GM12878 (cell line): ENCODE measurements around the gene RHBDF2. TPM values are rescaled to one million over a fixed set of nuclear protein-coding genes. Genes with fewer than 3 reads are reported as not detected.
A peak's percentile ranks its signal among the peaks of the same experiment; 100 is the strongest.

ENCODE experiments used
- ASH2L ChIP-seq: fragments of 300-600, 200-600 bp; sonication (generic); IDR thresholded peaks from 2 replicates; pipeline ENCODE4 v1.6.1; 2017; ENCODE audit warnings: low read depth, mild to moderate bottlenecking, borderline replicate concordance
- CREM ChIP-seq: IDR thresholded peaks from 2 replicates; pipeline ENCODE4 v1.6.1; 2014; ENCODE audit warnings: antibody characterized with exemption, low read depth
- EGR1 ChIP-seq, 2 experiments: IDR thresholded peaks; 1 replicate in 1 of 2; 2 replicates in 1 of 2; pipeline ENCODE4 v1.6.1; 2011 to 2012; ENCODE audit warnings: low read depth in 2 of 2, low read length in 2 of 2, borderline replicate concordance in 1 of 2, mild to moderate bottlenecking in 1 of 2, moderate library complexity in 1 of 2
- ESRRA ChIP-seq: IDR thresholded peaks from 2 replicates; pipeline ENCODE4 v1.6.1; 2012; ENCODE audit warnings: mild to moderate bottlenecking, low read length, improper control_type of control experiment
- MTA3 ChIP-seq: IDR thresholded peaks from 2 replicates; pipeline ENCODE4 v1.6.1; 2012; ENCODE audit warnings: low read length, inconsistent platforms, borderline replicate concordance
- MXI1 ChIP-seq: fragments of 150-350 bp; IDR thresholded peaks from 2 replicates; pipeline ENCODE4 v1.6.1; 2011; ENCODE audit warnings: low read depth, mild to moderate bottlenecking, inconsistent platforms, low read length, improper control_type of control experiment
- MYC ChIP-seq: IDR thresholded peaks from 2 replicates; pipeline ENCODE4 v1.6.1; 2011; ENCODE audit warnings: mild to moderate bottlenecking, low read length, moderate library complexity, inconsistent platforms; ENCODE audit not compliant: insufficient read depth, insufficient replicate concordance, insufficient read length, severe bottlenecking
- POU2F2 ChIP-seq: IDR thresholded peaks from 3 replicates; pipeline ENCODE4 v1.6.1; 2011; ENCODE audit warnings: low read depth, mild to moderate bottlenecking, low read length, borderline replicate concordance
- RELA ChIP-seq: fragments of 450-650 bp; IDR thresholded peaks from 2 replicates; pipeline ENCODE4 v1.8.0; 2014; ENCODE audit warnings: borderline replicate concordance; ENCODE audit not compliant: partially characterized antibody
- REST ChIP-seq: IDR thresholded peaks from 2 replicates; pipeline ENCODE4 v1.6.1; 2012; ENCODE audit warnings: mild to moderate bottlenecking, low read depth, low read length
- RFX5 ChIP-seq: IDR thresholded peaks from 2 replicates; pipeline ENCODE4 v1.6.1; 2011; ENCODE audit warnings: low read depth, low read length, improper control_type of control experiment
- SMARCA5 ChIP-seq: fragments of 450-650 bp; IDR thresholded peaks from 2 replicates; pipeline ENCODE4 v1.6.1; 2017; ENCODE audit warnings: mild to moderate bottlenecking
- SREBF2 ChIP-seq: IDR thresholded peaks from 2 replicates; pipeline ENCODE4 v1.6.1; 2012; ENCODE audit warnings: mild to moderate bottlenecking, low read length
- SUPT20H ChIP-seq: IDR thresholded peaks from 2 replicates; pipeline ENCODE4 v1.6.1; 2011; ENCODE audit warnings: low read depth, mild to moderate bottlenecking, low read length, moderate library complexity, borderline replicate concordance; ENCODE audit not compliant: control insufficient read depth
- SUZ12 ChIP-seq: fragments of 200-600 bp; sonication (generic); IDR thresholded peaks from one replicate; pipeline ENCODE4 v1.6.1; 2018; ENCODE audit warnings: antibody characterized with exemption, mild to moderate bottlenecking; ENCODE audit not compliant: unreplicated experiment
- TCF7 ChIP-seq: IDR thresholded peaks from 2 replicates; pipeline ENCODE4 v1.6.1; 2014; ENCODE audit warnings: antibody characterized with exemption, borderline replicate concordance
- ZBTB40 ChIP-seq: fragments of 450-650 bp; IDR thresholded peaks from 2 replicates; pipeline ENCODE4 v1.6.1; 2016; ENCODE audit warnings: mild to moderate bottlenecking, moderate library complexity, borderline replicate concordance
- ZNF384 ChIP-seq: IDR thresholded peaks from 2 replicates; pipeline ENCODE4 v1.6.1; 2012; ENCODE audit warnings: low read depth, mild to moderate bottlenecking, low read length, improper control_type of control experiment, borderline replicate concordance
- polyA plus RNA-seq, 11 experiments: library from polyadenylated mRNA; depleted of rRNA in 4 of 11; unstranded in 6 of 11; stranded (reverse) in 5 of 11; fragments of >200 nt; fragmentation: Nextera tagmentation in 4 of 11; fragmentation: Illumina TruSeq in 1 of 11; extraction: Ambion mirVana in 4 of 11; extraction: Trizol in 1 of 11; gene quantifications; 1 replicate in 1 of 11; 2 replicates in 10 of 11; pipeline versions ENCODE4 v1.2.1 to v1.2.3, GENCODE V29; 2011 to 2016; ENCODE audit warnings: inconsistent platforms in 2 of 11, missing spikeins in 2 of 11, low read depth in 1 of 11
- total RNA-seq, 4 experiments: library from RNA; depleted of rRNA in 3 of 4; stranded (reverse); fragments of >200 nt in 3 of 4; fragmentation: Illumina TruSeq in 1 of 4; extraction: Trizol in 1 of 4; gene quantifications; 2 replicates each; pipeline versions ENCODE4 v1.2.1 to v1.2.3, GENCODE V29; 2013 to 2021

RHBDF2 gene
- total and polyA plus RNA-seq, 10 of the 15 experiments (the other 5 are each of a cell fraction or from before 2014, with no cell fraction given), result 0.97 to 43.0 (median 18.7) TPM

DNA sequence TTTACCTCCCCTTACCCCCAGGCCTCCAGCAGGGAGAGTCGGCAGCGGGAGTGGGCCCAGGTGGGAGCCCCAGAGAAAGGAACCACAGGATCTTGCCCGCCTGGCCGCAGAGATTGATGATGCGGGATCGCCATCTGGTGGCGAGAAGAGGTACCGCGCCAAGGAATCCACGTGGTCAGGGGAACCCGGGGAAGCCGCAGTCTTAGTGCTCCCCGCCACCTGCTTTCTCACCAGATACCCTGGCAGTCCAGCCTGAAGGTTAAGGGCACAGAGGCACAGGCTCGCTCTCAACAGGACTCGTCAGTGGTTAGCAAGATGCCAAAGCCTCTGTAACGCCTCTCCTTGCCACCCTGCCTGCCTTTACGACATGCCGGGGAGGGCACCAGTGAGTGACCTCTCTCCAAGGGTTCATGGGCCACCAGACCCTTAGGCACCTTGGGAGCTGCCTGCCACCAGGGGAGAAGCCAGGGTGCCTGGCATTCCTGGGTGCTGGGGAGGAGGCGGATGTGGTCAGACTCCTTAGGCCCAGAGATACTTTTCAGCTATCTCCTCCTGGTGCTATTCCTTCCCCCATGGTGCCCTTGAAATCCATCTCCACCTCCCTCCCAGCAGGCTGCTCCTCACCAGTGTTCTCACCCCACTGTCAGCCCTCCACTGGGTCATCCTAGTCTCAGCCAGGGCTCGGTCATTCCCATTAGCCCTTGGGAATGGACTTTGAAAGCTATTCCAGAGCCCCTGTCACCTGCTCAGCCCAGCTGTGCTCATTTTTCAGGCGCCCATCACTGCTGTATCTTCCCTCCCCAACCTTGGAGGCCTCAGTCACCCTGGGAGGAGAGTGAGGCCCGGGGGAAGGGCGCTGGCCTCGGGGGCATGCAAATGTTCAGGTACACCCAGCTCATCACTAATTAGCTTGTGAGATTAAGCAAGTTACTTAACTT lies 5.5 kb upstream of the RHBDF2 start (continued):
- TF ChIP-seq EGR1 (IDR thresholded peaks at IDR 0.05; ENCODE audit: borderline replicate concordance in 1 of 2, low read depth in 2 of 2, low read length in 2 of 2), result no peak
- no peak for TF ChIP-seq ZNF384
- TF ChIP-seq SUPT20H, result no peak
- peak; percentile 33 for TF ChIP-seq RELA
- TF ChIP-seq SREBF2, result no peak
- TF ChIP-seq CREM, result no peak
- peak; percentile 67 for TF ChIP-seq MYC
- TF ChIP-seq SUZ12, result no peak
- TF ChIP-seq MXI1, result peak; percentile 75
- TF ChIP-seq SMARCA5, result no peak
- TF ChIP-seq ESRRA, result no peak
- TF ChIP-seq RFX5, result no peak
- TF ChIP-seq ASH2L, result no peak
- no peak for TF ChIP-seq POU2F2
- no peak for TF ChIP-seq TCF7
- TF ChIP-seq ZBTB40, result no peak
- no peak for TF ChIP-seq REST
- no peak for TF ChIP-seq MTA3
